ENCODE data around the gene LRWD1. TPM values are rescaled to one million over a fixed set of nuclear protein-coding genes. Genes with fewer than 3 reads are reported as not detected.

Gene LRWD1
- total RNA-seq (2014; rRNA removed; shearing (Covaris generic)) (63.1 and 68.2 TPM in 2 replicates), total RNA-seq (2022) (37.7 and 39.1 TPM in 2 replicates), Bru-seq, nascent RNA (percentile 53 among the genes with signal in this experiment), BruChase-seq, experiment 1, labeled RNA remaining after a 6-hour chase (percentile 67 among the genes with signal in this experiment), BruChase-seq, experiment 2, labeled RNA remaining after a 2-hour chase (percentile 63 among the genes with signal in this experiment)
- long read RNA-seq, transcript LRWD1-201 (15 exons, 2,215 nt): major isoform, 21 of 36 reads
- long read RNA-seq, partial matches to known transcripts: 9 of 36 reads
- long read RNA-seq, other reads (novel, unspliced or antisense): 6 of 36 reads

DNA sequence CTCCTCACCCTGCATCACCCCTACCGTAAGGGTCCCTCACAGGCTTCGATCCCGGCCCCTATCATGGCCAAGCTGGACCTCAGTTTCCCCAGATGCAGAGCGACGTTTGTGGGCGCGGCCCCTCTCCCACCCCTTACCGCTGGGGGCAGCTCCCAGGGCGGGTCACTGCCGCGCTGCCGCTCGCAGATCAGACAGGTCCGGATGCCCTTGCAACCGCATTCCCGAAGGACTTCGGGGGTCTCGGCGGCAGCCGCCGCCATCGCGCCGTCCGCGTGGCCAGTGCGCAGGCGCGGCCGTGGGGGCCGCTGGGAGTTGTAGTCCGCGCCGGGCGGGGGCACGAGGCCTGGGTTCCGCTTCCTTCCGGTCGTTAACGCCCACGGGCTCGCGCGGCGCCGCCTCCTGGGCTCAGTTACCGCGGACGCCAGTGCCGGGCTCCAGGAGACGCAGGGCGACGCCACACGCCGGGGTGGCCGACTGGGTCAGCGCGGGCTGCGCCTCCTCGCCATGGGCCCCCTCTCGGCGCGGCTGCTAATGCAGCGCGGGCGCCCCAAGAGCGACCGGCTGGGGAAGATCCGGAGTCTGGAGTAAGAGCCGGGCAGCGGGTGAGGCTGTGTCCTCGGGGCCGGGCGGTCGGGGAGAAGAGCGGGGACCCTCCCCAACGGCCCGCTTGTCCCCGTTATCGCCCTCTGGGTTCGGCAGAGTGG is at the start of gene LRWD1, which contains the start of gene ALKBH4:
TSS of gene LRWD1 (plus strand) at position 408 of the 704 bp plus-strand sequence. CDS start at position 505, 97 bp downstream.
TSS of gene ALKBH4 (minus strand) at position 287 of the 704 bp plus-strand sequence. CDS start at position 260, 27 bp downstream.
- Histone ChIP-seq H3K9me3 (ENCODE audit: low read length) (no peaks in the 10 kb centered on the region), H4K20me1 (ENCODE audit: insufficient read depth, low read length) (no peaks in the 10 kb centered on the region), H3K9me2 (ENCODE audit: insufficient read depth, low read length) (no peaks in the 10 kb centered on the region), H3K79me2 (ENCODE audit: insufficient read depth, low read depth, low read length) (peaks cover 17% of the 10 kb centered on the region; the same call in 1 of the 2 replicates), H3K27ac (ENCODE audit: low read depth, low read length, poor library complexity, severe bottlenecking) (peak within 1 kb of the TSS; percentile 43), H2AFZ (ENCODE audit: low read length) (peak within 1 kb of the TSS; percentile 93), H3K4me3 (ENCODE audit: low read depth, low read length, poor library complexity, severe bottlenecking) (peak within 1 kb of the TSS; percentile 97), H3K4me1 (ENCODE audit: insufficient read depth, low read length, poor library complexity, severe bottlenecking) (peaks cover 20% of the 10 kb centered on the region), H3K4me2 (ENCODE audit: low read length) (peak within 1 kb of the TSS; percentile 96), H3K36me3 (ENCODE audit: insufficient read depth, low read length) (peaks cover 20% of the 10 kb centered on the region)
- CTCF ChIA-PET (ENCODE audit: unreplicated experiment): interaction anchor here (0.6 kb wide), 1 partner anchor 161 kb away, joined by 3 read pairs; no protein-coding TSS in a partner anchor
- no TSS peak for BruUV-seq (replicated peaks)
- intact Hi-C loops (cut with micrococcal nuclease; ENCODE audit: unreplicated experiment): loop anchor here (2.0 to 5.0 kb wide), 2 partner anchors 60 to 177 kb away; partner anchors contain the start of gene SH2B2
- no peak for TF ChIP-seq EZH2phosphoT487 (IDR thresholded peaks at IDR 0.05; ENCODE audit: borderline replicate concordance, low read depth, low read length)
- TF ChIP-seq, protein P1, sequence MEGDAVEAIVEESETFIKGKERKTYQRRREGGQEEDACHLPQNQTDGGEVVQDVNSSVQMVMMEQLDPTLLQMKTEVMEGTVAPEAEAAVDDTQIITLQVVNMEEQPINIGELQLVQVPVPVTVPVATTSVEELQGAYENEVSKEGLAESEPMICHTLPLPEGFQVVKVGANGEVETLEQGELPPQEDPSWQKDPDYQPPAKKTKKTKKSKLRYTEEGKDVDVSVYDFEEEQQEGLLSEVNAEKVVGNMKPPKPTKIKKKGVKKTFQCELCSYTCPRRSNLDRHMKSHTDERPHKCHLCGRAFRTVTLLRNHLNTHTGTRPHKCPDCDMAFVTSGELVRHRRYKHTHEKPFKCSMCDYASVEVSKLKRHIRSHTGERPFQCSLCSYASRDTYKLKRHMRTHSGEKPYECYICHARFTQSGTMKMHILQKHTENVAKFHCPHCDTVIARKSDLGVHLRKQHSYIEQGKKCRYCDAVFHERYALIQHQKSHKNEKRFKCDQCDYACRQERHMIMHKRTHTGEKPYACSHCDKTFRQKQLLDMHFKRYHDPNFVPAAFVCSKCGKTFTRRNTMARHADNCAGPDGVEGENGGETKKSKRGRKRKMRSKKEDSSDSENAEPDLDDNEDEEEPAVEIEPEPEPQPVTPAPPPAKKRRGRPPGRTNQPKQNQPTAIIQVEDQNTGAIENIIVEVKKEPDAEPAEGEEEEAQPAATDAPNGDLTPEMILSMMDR (conservative IDR thresholded peaks at IDR 0.05; ENCODE audit: low read length): 0 out of 2 replicates have a peak, but pooled peaks have one; percentile 36
- DNase-seq (ENCODE audit: low spot score): peak; percentile 95
- POLR2A ChIA-PET: interaction anchor here (0.8 to 1.6 kb wide), 5 partner anchors 9 to 55 kb away, joined by 3 to 4 read pairs (median 4); no protein-coding TSS in a partner anchor

DNA sequence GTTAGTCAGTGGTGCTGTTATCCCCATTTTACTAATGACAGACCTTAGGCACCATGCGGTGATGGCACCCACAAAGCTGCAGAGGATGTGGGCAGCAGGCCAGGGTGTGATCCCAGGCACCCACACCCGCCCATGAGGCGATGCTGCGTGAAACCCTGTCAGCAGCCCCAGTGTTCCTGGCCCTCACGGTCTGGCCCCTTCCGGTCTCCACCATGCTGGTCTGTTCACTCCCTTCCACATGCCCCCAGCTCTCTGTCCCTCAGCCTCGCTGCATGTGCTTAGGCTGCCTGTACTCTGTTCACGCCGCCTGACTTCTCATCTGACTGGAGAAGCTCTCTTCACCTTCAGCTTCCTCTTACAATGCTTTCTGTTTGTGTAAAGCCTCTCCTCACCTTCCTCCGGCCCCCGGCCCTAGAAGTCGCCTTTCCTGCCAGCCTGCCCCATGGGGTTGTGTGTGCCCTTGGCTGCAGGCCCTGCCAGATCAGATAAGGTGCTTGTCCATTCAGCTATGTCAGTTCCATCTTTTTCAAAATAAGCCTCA is 49.0 kb upstream of the LRWD1 start:
- POLR2A ChIA-PET: interaction anchor here (0.7 to 3.1 kb wide), 8 partner anchors 11 to 109 kb away, joined by 3 to 32 read pairs (median 4); no protein-coding TSS in a partner anchor
- H3K4me2 ChIP-seq (ENCODE audit: low read length): peak overlapping the region; percentile 25

More for the DNA sequence above, 49.0 kb upstream of the LRWD1 start:
- BruUV-seq (replicated peaks): no TSS peak
- Histone ChIP-seq H3K4me3 (ENCODE audit: low read depth, low read length, poor library complexity, severe bottlenecking) (no peak overlapping the region), H3K9me2 (ENCODE audit: insufficient read depth, low read length) (no peaks in the 10 kb centered on the region), H2AFZ (ENCODE audit: low read length) (no peak overlapping the region), H3K27ac (ENCODE audit: low read depth, low read length, poor library complexity, severe bottlenecking) (peak overlapping the region; percentile 74), H4K20me1 (ENCODE audit: insufficient read depth, low read length) (no peaks in the 10 kb centered on the region), H3K79me2 (ENCODE audit: insufficient read depth, low read depth, low read length) (peaks cover 25% of the 10 kb centered on the region; the same call in 1 of the 2 replicates), H3K4me1 (ENCODE audit: insufficient read depth, low read length, poor library complexity, severe bottlenecking) (peaks cover 50% of the 10 kb centered on the region), H3K36me3 (ENCODE audit: insufficient read depth, low read length) (peaks cover 93% of the 10 kb centered on the region), H3K9me3 (ENCODE audit: low read length) (no peaks in the 10 kb centered on the region)
- DNase-seq (ENCODE audit: low spot score): peak; percentile 67
- CTCF ChIA-PET (ENCODE audit: unreplicated experiment): interaction anchor here (0.6 to 1.3 kb wide), 3 partner anchors 18 to 26 kb away, joined by 3 read pairs; partner anchors contain the start of gene PRKRIP1
- intact Hi-C loops (cut with micrococcal nuclease; ENCODE audit: unreplicated experiment): no loop called here
- TF ChIP-seq, protein P1 (conservative IDR thresholded peaks at IDR 0.05; ENCODE audit: low read length): no peak
- no peak for TF ChIP-seq EZH2phosphoT487 (IDR thresholded peaks at IDR 0.05; ENCODE audit: borderline replicate concordance, low read depth, low read length)
